CMK (cell line): ENCODE measurements around the gene ARHGAP42.

Experiments used
- DNase-seq: peaks from one replicate; pipeline ENCODE4 v3.0.0-alpha.2; 2010; ENCODE audit warnings: low read depth

ARHGAP42 gene

DNA sequence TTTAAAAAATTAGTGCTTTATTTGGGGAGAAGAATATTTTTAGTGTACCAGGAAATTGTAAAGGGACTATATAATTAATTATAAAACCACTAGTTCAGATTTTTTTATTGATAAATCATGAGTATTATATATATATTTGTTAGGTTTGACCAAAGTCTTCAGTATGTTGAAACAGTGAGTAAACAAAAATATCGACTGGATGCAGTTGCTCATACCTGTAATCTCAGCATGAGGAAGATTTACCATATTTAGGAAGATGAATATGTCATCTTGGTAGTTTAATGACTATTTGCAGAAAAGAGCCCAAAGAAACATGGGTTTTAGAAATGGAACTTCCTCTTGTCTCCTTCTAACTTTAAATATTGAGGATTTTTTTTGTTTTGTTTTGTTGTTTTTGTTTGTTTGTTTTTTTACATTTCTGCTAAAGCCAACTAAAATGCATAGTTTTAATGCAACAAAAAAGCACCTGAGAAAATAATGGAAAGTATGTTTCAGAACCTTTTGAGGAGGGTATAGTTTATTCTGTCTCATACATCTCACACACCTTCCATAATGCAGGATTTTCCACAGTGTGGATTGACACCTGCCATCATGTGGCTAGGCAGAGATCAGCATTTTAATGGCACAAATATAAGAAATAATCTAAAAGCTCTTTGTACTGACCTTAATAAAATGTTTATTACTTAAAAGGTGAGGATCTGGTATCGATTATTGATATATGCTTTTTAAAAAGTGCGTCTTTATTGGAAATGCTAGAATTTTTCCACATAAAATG lies 114.3 kb downstream of the ARHGAP42 start:
- DNase-seq = no peak

DNA sequence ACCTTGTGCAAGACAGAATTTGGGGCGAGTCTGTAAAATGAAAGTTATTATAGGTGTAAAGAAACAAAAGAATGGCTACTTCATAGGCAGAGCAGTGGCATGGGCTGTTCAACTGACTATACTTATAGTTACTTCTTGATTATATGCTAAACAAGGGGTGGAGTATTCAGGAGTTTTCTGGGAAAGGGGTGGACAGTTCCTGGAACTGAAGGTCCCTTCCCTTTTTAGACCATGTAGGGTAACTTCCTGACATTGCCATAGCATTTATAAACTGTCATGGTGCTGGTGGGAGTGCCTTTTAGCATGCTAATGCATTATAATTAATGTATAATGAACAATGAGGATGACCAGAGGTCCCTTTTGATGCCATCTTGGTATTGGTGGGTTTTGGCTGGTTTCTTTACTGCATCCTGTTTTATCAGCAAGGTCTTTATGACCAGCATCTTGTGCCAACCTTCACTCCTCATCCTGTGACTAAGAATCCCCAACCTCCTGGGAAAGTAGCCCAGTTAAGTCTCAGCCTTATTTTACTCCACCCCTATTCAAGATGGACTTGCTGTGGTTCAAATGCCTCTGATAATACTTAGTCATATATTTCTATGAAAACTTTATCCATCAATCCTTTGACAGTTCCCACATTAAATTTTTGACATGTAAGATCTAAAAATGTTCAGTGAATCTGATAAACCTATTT lies 118.6 kb downstream of the ARHGAP42 start:
- DNase-seq = no peak

DNA sequence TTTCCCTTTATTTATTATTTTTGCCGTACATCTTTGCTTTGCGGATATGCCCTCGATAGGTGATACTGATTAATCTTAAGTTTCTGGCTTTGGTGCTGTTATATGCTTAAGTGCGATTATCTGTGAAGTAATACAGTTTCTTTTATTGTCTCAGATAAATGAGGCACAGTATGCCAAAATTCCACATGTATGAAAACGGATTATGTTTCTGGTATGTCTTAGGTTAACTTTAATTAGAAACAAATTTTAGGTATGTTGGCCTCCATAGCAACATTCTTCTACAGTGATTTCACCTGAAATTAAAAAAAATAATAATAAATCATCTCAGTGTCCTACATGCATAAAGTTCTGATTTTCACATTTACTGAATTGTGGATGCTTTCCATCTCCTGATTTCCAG lies 119.2 kb downstream of the ARHGAP42 start:
- DNase-seq = no peak

DNA sequence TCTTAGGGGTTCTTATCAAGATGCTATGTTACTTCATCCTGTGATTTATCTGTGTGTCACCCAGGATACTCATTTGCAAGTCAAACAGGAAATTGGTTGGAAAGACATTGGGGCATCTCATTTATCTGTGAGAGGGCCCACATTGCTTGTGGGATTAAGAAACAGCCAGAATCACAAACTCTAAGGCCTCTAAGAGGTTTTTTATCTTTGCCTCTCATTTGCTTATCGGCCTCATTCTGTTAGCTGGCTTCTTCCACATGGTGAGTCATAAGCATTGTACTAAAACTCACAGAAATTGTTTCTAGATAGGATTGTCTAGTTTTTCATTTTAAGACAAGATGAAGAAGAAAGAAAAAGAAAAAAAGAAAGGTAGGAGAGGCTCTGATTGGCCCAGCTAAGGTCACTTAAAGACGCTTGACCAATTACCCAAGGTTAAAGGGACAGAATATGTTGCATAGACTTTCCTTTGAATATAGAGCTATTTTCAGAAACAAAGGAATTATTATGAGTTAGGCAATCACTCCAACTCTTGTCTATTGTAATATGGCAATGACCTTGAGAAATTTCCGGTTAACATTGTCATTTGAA lies 121.9 kb downstream of the ARHGAP42 start:
- peak; percentile 60 for DNase-seq

DNA sequence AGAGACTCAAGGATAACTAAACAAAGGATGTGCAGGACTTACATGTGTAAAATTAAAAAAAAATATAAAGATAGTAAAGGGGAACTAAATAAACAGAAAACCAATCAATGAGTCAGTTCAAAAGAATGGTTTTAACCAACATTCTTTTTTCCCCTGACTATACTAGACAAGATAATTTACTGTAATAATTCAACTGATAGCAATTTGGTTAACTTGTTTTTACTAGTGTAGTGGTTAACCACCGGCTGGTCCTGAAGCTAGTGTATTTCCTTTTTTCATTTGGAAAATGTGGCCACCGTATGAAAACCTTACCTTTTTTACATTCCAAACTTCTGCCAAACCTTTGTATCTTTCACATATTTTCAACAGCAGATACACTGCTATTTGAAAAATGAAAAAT lies 123.1 kb downstream of the ARHGAP42 start:
- DNase-seq = no peak

DNA sequence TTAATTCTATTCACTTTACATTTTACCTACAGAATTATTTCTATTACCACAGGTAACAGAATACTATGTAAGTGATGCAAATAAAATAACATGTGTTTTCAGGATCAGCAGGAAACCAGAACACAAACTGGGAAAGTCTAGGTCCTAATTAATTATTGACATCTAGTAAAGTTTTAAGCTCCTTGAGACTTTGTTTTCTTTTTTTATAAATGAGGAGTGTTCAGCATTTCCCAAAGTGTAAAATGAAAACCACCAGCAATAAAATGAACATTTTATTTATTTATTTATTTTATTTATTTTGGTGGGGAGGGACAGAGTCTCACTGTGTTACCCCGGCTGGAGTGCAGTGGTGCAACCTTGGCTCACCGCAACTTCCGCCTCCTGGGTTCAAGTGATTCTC lies 123.6 kb downstream of the ARHGAP42 start:
- no peak for DNase-seq

DNA sequence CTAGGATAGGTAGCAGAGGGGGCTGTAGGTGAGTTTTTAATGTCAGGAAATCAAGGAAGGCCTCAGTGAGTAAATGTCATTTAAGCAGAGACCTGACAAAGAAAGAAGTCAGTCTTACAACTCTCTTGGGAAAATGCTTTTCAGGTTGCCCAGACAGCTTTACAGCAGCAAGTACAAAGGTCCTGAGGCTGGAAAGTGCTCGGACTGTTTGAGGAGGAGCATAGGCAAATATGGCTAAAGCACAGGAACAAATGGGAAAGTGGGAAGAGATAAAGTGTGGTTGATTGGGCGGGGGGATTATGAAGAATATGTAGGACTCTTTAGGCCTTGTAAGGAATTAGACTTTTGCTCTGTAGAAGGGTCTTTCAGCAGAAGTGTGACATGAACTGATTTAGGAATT lies 125.4 kb downstream of the ARHGAP42 start:
- DNase-seq = no peak

DNA sequence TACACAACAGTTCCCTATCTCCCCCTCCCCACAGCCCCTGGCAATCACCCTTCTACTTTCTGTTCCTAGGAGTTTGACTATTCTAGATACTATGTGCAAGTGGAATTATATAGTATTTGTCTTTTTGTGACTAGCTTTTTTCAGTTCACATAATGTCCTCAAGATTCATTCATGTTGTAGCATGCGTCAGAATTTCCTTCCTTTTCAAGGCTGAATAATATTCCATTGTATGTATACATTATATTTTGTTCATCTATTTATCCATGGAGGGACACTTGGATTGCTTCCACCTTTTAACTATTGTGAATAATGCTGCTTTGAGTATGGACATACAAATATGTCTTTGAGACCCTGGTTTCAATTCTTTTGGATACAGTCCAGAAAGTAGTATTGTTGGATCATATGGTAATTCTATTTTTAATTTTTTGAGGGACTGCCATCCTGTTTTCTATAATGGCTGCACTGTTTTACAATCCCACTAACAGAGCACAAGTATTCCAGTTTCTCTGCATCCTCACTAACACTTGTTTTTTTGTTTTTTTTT lies 128.8 kb downstream of the ARHGAP42 start:
- no peak for DNase-seq

DNA sequence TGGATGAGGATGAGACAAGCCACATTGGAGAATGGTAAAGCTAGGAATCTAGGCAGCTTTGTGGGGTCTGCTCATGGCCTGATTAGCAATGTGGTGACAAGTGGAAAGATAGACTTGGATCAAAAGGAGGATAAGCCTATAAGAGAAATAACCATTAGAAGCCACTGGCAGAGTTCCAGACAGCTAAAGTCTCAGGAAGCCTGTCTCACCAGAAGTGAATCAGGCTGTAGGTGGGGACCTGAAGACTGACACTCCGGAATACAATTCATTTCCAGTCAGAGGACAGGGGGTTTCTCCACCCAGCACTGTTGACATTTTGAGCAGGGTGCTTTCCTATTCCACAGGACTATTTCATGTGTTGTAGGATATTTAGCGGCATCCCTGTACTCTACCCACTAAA lies 129.7 kb downstream of the ARHGAP42 start:
- no peak for DNase-seq

DNA sequence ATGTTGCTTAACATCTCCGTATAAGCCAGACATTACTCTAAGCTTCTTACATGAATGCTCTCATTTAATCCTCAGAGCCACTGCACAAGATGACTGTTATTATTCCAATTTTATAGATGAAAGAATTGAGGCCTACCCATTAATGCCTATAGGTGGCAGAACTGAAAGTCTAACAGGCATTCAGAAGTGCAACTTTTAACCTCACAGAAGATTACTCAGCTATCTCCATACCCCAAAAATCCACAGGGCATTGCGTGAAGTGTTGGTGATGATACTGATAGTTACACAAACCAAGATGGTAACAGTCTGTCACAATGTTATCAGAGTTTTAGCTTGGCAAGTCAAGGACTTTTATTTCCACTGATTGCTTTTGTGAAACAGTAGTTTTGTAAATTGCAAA lies 130.5 kb downstream of the ARHGAP42 start:
- DNase-seq = no peak

DNA sequence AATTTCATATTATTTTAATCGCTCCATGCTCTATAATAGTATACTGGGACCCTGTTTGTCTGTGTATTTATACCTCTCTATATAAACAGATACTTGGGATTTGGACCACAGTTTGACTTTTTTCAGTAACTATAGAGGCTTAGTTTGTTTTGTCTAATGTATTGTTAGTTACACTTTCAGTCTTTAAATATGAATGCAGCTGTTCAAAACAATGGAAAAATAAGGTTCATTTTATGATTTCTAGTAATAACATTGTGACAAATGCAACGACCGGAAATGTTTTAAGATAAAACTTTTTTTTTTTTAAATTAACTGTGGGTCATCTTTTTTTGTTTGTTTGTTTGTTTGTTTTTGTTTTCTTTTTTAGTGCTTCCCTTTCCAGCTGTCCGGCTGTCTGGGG lies 133.5 kb downstream of the ARHGAP42 start:
- no peak for DNase-seq

DNA sequence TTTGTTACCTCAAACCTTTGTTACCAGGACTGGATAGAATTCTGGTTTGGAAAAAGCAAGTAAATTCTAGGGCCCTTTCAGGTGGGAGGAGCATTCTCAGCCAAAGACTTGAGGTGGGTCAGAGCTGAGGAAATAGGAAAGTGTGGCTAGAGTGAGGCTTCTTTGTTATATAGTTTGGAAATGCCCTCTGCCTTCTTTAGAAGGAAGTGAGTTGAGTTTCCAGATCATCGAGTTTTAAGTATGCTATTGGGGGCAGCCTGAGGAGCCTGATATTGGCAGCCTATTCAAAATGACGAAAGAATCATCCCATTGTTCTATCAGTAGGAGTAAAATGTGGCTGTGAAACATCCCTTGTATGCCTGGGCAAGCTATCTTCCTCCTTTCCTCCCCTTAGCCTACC lies 134.1 kb downstream of the ARHGAP42 start:
- no peak for DNase-seq

DNA sequence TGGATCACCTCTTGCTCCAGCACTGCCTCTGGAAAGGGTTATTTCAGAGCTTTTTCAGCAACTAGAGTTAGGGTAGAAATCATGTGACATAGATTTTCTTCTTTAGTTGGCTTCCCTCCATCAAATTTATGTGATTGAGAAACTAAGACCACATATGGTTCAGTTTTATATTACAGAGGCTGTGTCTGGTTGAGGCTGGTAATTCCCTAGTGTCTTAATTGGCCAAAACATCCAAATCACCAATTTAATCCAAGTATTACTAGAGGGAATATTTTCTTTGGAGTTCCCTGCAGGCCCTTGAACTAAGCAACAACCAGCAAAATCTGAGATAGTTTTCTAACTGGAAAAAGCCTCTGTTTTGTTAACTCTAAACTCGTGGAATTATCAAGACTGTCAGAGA lies 136.3 kb downstream of the ARHGAP42 start:
- DNase-seq = no peak

DNA sequence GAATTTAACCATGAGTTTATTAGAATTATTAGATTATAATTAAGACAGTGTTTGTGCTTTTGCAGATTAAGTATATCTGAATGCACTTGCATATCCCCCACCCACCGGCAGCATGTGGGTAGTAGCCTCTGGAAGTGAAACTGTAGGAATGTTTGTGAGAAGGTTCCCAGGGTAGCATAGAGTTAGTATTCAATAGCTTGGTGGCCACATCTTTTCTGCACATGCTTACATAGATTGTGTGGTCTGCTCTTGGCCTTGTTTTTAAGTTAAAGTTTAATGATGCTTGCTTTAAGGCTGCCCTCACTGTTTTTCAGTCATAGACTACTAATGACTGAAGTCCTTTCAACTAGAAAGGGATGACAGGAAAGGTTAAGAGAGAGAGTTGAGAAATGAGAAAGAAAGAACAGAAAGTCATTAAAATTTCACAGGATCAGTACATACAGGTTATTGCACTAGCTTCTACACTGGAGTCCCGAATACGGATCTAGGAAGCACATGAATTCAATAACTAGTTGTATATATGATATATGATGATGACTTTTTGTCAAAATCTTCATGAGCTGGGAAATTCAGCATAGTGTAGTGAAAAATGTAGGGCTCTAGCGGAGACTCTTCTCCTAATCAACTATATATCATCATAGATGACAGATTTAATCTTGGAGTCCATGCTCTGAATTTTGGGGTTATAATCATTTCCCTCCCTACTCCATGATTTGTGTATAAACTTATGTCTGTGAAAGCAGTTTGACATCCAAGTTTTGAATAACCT lies 137.1 kb downstream of the ARHGAP42 start:
- DNase-seq = no peak

DNA sequence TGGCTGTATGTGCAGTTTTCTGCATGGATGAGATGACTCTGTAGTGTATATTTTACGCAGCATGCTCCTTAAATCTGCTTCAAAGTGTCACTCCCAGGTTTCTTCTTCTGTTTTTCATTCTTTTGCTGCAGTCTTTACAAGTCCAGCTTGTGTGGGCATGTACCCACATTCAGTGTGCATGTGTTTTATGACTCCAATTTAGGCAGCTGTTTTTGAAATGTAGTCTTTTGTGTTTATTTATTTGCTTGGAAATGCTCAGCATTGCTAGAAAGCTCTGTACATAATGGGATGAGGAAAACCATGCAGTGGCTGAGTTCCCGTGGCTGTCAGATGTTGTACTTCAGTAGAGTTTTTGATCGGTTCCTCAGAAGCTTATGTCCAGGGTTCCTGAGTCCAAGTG lies 138.5 kb downstream of the ARHGAP42 start:
- DNase-seq = no peak

DNA sequence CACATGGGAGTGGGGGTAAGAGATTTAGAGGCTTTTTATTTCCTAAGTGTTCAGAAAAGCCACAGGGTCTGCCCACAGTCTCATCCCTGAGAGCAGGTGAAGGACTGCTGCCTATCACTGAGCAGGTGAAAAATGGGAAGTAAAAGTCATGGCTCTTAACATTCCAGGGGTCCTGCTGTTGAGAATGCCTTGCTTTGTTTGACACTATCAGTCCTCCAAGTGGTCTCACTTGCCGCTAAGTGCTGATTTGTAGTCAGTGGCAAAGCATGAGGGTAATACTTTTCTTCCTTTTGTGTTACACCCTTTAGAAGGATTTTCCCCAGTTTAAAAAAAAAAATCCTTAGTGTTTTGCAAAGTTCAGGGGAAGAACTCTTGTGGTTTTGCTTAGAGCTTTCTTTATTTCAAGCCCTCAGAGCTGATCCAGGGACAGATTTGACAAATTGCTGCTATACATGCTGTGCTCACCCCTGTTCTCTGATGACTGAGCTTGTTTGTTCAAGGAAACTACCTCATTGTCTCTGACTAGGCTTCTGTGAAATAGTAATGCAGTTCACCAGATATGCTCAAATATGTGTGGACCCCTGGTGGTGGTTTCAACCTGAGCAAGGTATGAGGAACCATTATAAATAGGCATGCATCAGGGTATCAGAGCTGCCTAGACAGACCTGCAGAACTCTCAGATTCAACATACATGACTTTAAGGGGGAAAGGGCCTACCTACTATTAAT lies 141.0 kb downstream of the ARHGAP42 start:
- no peak for DNase-seq

DNA sequence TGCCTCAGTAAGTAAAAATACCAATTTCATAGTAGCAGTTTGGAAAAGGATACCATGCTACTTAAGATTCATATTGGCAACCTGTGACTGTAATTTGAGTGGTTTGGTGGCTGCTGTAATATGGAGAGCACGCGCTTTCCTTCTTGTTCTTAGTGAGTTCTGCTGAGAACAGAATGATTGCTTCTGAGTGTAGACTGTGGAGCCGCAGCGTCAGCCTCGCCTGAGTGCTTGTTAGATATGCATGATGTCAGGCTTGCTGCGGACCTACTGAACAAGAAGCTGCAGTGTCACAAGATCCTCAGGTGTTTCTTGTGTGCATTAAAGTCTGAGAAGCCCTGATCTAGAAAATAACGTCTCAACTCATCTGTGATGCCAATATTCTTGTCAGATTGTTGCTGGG lies 143.2 kb downstream of the ARHGAP42 start:
- no peak for DNase-seq

DNA sequence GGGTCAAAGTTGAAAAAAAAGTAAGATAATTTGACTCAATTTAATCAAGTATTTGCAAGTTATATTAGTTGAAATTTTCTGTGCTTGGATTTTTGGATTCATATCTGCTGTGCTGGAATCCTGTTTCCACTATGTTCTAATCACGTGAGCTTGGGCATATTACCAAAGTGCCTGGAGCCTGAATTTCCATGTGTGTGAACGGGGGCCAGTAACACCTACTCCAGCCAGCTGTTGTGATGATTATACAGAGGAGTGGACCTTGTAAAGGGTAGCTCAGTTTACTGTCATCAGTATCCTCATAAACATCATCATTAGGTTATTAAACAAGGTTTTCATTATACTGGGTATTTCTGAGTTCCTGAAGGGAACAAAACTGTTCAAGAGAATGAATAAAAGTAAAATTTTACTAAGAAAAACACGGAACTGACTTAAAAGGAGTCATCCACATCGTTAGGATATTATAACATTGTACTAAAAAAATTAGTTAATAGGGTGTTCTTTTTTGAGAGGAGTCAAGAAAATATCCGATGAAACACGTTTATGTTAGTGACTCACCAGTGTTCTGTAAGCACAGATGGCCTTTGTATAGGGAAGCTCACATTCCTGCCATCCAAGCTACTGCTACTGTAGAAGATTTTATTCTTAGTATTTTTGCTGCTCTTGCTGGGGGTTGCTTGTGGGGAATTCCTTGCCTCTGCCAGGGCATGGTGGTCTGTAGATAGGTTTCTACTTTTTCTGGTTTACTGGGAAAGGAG lies 144.1 kb downstream of the ARHGAP42 start:
- no peak for DNase-seq

DNA sequence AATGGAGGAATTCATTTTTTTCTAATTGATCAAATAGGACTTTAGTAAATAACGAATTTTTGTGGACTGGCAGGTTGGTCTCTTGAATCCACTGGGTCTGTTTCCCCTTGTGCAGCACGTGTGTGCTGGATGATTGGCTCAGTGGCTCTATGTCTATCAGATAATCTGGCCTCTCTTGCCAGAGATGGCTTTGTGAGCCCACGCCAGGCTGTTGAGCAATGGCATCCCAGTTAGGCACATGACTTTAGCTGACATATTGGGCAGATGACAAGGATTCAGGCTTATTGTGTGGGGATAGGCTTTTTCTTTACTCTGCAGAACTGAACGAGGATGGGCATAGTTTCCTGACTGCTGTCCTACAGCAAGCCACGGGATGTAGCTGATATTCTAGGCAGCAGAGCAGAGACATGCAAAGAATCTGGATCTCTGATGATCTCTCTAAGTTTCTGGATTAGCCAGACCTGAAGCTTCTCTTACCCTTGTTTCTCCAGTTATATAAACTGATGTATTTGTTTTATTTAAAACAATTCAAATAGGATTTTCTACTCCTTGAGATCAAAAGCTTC lies 144.9 kb downstream of the ARHGAP42 start:
- no peak for DNase-seq

DNA sequence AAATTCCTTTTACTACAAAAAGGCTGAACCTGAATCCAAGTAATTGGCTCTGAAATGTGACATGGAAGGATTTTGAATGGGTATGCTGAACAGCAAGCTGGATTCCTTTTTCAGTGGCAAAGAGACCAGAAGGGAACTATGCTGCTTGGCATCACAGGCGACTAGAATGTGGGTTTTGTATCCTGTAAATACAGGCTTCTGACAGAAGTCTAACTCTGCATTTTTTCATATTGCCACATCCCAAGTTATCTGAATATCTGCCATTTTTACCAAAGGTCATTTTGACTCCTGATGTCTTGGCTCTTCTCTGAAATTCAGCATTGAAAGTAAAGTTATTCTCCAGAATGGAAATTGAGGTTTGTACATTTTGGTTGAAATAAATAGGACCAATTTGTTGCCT lies 145.7 kb downstream of the ARHGAP42 start:
- DNase-seq = no peak

DNA sequence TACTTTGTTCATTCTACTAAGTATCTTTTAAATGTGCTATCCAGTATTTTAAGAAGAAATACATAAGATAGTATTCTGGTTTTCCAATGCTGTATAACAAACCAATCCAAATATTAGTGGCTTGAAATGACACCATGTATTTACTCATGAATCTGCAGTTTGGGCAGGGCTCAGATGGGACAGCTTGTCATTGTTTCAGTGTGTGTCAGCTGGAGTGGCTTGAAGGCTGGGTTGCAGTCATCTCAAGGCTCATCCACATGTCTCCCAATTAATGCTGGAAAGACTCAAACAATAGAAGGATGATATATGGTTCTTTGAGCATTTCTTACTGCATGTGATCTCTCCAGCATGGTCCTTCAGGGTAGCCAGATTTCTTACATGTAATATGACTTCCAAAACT lies 146.2 kb downstream of the ARHGAP42 start:
- DNase-seq = no peak
